Measurements from ENCODE around the gene RAB20. TPM values are rescaled to one million over a fixed set of nuclear protein-coding genes. Genes with fewer than 3 reads are reported as not detected.
"Not testable (repeated sequence)": the region's sequence is repeated elsewhere in the genome, so short reads cannot be mapped to it uniquely, and the experiment has no call there.

RAB20 gene
- total RNA-seq, 2 experiments from 2014 or later, result 3.9 to 4.2 TPM

- no peak overlapping the region for H3K27ac Mint-ChIP-seq
- H3K4me1 Mint-ChIP-seq (ENCODE audit: low read depth), result no peaks in the 10 kb centered on the region
- ATAC-seq, result no peak
- H3K9me3 Mint-ChIP-seq (ENCODE audit: insufficient read depth), result no peaks in the 10 kb centered on the region
- H3K4me3 Mint-ChIP-seq, result no peak overlapping the region
- no peaks in the 10 kb centered on the region for H3K27me3 Mint-ChIP-seq (ENCODE audit: low read depth)
- ChIA-PET POLR2A (no interaction called here), CTCF (no interaction called here)
- no peaks in the 10 kb centered on the region for H3K36me3 Mint-ChIP-seq (ENCODE audit: low read depth)
- DNase-seq, result no peak
Observed at GRCh38 chr13:110498327-110498726, 63.2 kb downstream of the RAB20 start.

GRCh38 chr13:110497896-110498295 is 63.6 kb downstream of the RAB20 start:
- ATAC-seq; CTCF ChIA-PET; H3K27me3 Mint-ChIP-seq (ENCODE audit: low read depth); DNase-seq; H3K36me3 Mint-ChIP-seq (ENCODE audit: low read depth); H3K9me3 Mint-ChIP-seq (ENCODE audit: insufficient read depth); H3K4me1 Mint-ChIP-seq (ENCODE audit: low read depth); POLR2A ChIA-PET; H3K27ac Mint-ChIP-seq; H3K4me3 Mint-ChIP-seq: not testable (repeated sequence)

- POLR2A ChIA-PET, result no interaction called here
- CTCF ChIA-PET, result no interaction called here
Observed at GRCh38 chr13:110497003-110497402, 64.5 kb downstream of the RAB20 start.

GRCh38 chr13:110496281-110496680 is 65.2 kb downstream of the RAB20 start:
- H3K27ac Mint-ChIP-seq, result no peak overlapping the region
- CTCF ChIA-PET, result no interaction called here

More at GRCh38 chr13:110497003-110497402, 64.5 kb downstream of the RAB20 start:
- H3K4me3 Mint-ChIP-seq, result no peak overlapping the region
- H3K4me1 Mint-ChIP-seq (ENCODE audit: low read depth), result no peaks in the 10 kb centered on the region
- no peaks in the 10 kb centered on the region for H3K36me3 Mint-ChIP-seq (ENCODE audit: low read depth)
- no peak overlapping the region for H3K27ac Mint-ChIP-seq
- no peaks in the 10 kb centered on the region for H3K27me3 Mint-ChIP-seq (ENCODE audit: low read depth)
- DNase-seq, result no peak
- H3K9me3 Mint-ChIP-seq (ENCODE audit: insufficient read depth), result no peaks in the 10 kb centered on the region
- no peak for ATAC-seq

GRCh38 chr13:110495881-110496280 is 65.6 kb downstream of the RAB20 start:
- ChIA-PET CTCF (no interaction called here), POLR2A (no interaction called here)
- no peaks in the 10 kb centered on the region for H3K4me1 Mint-ChIP-seq (ENCODE audit: low read depth)
- ATAC-seq, result no peak
- H3K27ac Mint-ChIP-seq, result no peak overlapping the region
- H3K27me3 Mint-ChIP-seq (ENCODE audit: low read depth), result no peaks in the 10 kb centered on the region
- DNase-seq, result no peak
- no peaks in the 10 kb centered on the region for H3K36me3 Mint-ChIP-seq (ENCODE audit: low read depth)
- no peak overlapping the region for H3K4me3 Mint-ChIP-seq
- H3K9me3 Mint-ChIP-seq (ENCODE audit: insufficient read depth), result no peaks in the 10 kb centered on the region

More at GRCh38 chr13:110496281-110496680, 65.2 kb downstream of the RAB20 start:
- Mint-ChIP-seq H3K36me3 (ENCODE audit: low read depth) (no peaks in the 10 kb centered on the region), H3K4me1 (ENCODE audit: low read depth) (no peaks in the 10 kb centered on the region), H3K9me3 (ENCODE audit: insufficient read depth) (no peaks in the 10 kb centered on the region), H3K27me3 (ENCODE audit: low read depth) (no peaks in the 10 kb centered on the region), H3K4me3 (no peak overlapping the region)
- no peak for DNase-seq
- POLR2A ChIA-PET, result no interaction called here
- ATAC-seq, result no peak

- CTCF ChIA-PET, result no interaction called here
- DNase-seq (no peak), ATAC-seq (no peak)
- Mint-ChIP-seq H3K27me3 (ENCODE audit: low read depth) (no peaks in the 10 kb centered on the region), H3K27ac (no peak overlapping the region), H3K9me3 (ENCODE audit: insufficient read depth) (no peaks in the 10 kb centered on the region), H3K36me3 (ENCODE audit: low read depth) (no peaks in the 10 kb centered on the region), H3K4me1 (ENCODE audit: low read depth) (no peaks in the 10 kb centered on the region), H3K4me3 (no peak overlapping the region)
- POLR2A ChIA-PET, result no interaction called here
Observed at GRCh38 chr13:110495376-110495775, 66.1 kb downstream of the RAB20 start.

- Mint-ChIP-seq H3K36me3 (ENCODE audit: low read depth) (no peaks in the 10 kb centered on the region), H3K9me3 (ENCODE audit: insufficient read depth) (no peaks in the 10 kb centered on the region), H3K27ac (no peak overlapping the region), H3K4me1 (ENCODE audit: low read depth) (no peaks in the 10 kb centered on the region), H3K4me3 (no peak overlapping the region), H3K27me3 (ENCODE audit: low read depth) (no peaks in the 10 kb centered on the region)
- ChIA-PET POLR2A (no interaction called here), CTCF (no interaction called here)
- DNase-seq (no peak), ATAC-seq (no peak)
Observed at GRCh38 chr13:110493613-110494012, 67.9 kb downstream of the RAB20 start.

- no peak for ATAC-seq
- H3K4me3 Mint-ChIP-seq, result no peak overlapping the region
- ChIA-PET POLR2A (no interaction called here), CTCF (no interaction called here)
- no peak for DNase-seq
- H3K9me3 Mint-ChIP-seq (ENCODE audit: insufficient read depth), result no peaks in the 10 kb centered on the region
- H3K36me3 Mint-ChIP-seq (ENCODE audit: low read depth), result no peaks in the 10 kb centered on the region
- H3K27me3 Mint-ChIP-seq (ENCODE audit: low read depth), result no peaks in the 10 kb centered on the region
- no peak overlapping the region for H3K27ac Mint-ChIP-seq
- no peaks in the 10 kb centered on the region for H3K4me1 Mint-ChIP-seq (ENCODE audit: low read depth)
Observed at GRCh38 chr13:110492679-110493593, 68.6 kb downstream of the RAB20 start.

- no peaks in the 10 kb centered on the region for H3K4me1 Mint-ChIP-seq (ENCODE audit: low read depth)
- no peaks in the 10 kb centered on the region for H3K27me3 Mint-ChIP-seq (ENCODE audit: low read depth)
- ChIA-PET POLR2A (no interaction called here), CTCF (no interaction called here)
- ATAC-seq (no peak), DNase-seq (no peak)
- no peak overlapping the region for H3K27ac Mint-ChIP-seq
- H3K36me3 Mint-ChIP-seq (ENCODE audit: low read depth), result no peaks in the 10 kb centered on the region
- H3K4me3 Mint-ChIP-seq, result no peak overlapping the region
- H3K9me3 Mint-ChIP-seq (ENCODE audit: insufficient read depth), result no peaks in the 10 kb centered on the region
Observed at GRCh38 chr13:110491869-110492678, 69.4 kb downstream of the RAB20 start.

GRCh38 chr13:110490009-110490770 is 71.3 kb downstream of the RAB20 start:
- no peak for ATAC-seq
- no peak for DNase-seq
- ChIA-PET POLR2A (no interaction called here), CTCF (no interaction called here)
- H3K9me3 Mint-ChIP-seq (ENCODE audit: insufficient read depth), result no peaks in the 10 kb centered on the region
- no peak overlapping the region for H3K27ac Mint-ChIP-seq
- no peaks in the 10 kb centered on the region for H3K36me3 Mint-ChIP-seq (ENCODE audit: low read depth)
- no peak overlapping the region for H3K4me3 Mint-ChIP-seq
- H3K4me1 Mint-ChIP-seq (ENCODE audit: low read depth), result no peaks in the 10 kb centered on the region
- H3K27me3 Mint-ChIP-seq (ENCODE audit: low read depth), result no peaks in the 10 kb centered on the region

- H3K4me3 Mint-ChIP-seq; CTCF ChIA-PET; H3K27me3 Mint-ChIP-seq (ENCODE audit: low read depth); DNase-seq; ATAC-seq; H3K27ac Mint-ChIP-seq; H3K36me3 Mint-ChIP-seq (ENCODE audit: low read depth); POLR2A ChIA-PET; H3K9me3 Mint-ChIP-seq (ENCODE audit: insufficient read depth); H3K4me1 Mint-ChIP-seq (ENCODE audit: low read depth): not testable (repeated sequence)
Observed at GRCh38 chr13:110486880-110487279, 74.6 kb downstream of the RAB20 start.
